ENCODE data around the gene DYNLT4. TPM values are rescaled to one million over a fixed set of nuclear protein-coding genes. Genes with fewer than 3 reads are reported as not detected.
"Not testable (repeated sequence)": the region's sequence is repeated elsewhere in the genome, so short reads cannot be mapped to it uniquely, and the experiment has no call there.

DYNLT4 gene
- total RNA-seq, 2 experiments from 2014 or later: 0.62 to 0.67 TPM

DNA sequence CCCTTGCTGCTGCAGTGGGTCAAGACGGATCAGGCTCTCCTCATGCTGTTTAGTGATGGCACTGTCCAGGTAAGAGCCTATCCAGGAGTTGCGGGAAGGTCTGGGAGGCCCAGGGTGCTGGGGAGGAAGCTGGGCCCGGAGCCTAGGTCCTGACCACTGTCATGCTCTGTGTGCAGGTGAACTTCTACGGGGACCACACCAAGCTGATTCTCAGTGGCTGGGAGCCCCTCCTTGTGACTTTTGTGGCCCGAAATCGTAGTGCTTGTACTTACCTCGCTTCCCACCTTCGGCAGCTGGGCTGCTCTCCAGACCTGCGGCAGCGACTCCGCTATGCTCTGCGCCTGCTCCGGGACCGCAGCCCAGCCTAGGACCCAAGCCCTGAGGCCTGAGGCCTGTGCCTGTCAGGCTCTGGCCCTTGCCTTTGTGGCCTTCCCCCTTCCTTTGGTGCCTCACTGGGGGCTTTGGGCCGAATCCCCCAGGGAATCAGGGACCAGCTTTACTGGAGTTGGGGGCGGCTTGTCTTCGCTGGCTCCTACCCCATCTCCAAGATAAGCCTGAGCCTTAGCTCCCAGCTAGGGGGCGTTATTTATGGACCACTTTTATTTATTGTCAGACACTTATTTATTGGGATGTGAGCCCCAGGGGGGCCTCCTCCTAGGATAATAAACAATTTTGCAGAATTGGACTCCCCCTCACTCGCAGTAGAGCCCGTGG is 1.7 kb downstream of the DYNLT4 start:
- peak overlapping the region; percentile 91 for H3K27ac Mint-ChIP-seq
- no peak for DNase-seq

DNA sequence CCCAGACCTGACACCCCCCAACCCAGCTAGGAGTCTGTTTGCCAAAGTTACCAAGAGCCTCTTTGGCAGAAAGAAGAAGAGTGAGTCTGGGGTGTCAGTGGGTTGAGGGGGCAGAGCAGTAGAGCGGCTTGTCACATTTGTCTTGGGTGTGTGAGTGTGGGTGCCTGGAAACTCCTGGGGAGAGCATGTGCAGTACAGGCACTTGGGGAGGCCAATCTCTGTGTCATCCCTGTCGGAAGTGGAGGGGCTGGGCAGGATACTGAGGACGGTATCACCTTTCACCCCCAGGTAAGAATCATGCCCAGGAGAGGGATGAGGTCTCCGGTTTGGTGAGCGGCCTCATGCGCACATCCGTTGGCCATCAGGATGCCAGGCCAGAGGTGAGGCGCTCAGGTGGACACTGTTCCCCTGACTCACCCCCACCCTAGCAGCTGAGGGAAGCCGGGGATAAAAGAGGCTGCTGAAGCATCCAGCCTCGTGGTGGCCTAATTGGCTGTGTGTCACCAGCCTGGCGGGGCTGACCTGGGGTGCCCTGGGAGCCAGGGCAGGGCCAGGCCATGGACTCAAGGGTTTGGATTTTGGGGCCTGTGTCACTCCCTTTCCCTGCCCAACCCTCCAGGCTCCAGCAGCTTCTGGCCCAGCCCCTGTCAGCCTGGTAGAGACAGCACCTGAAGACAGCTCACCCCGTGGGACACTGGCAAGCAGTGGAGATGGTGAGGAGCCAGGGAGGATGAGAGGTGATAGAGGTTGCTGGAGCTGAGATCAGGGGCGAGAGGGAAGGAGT is 3.6 kb downstream of the DYNLT4 start:
- intact Hi-C loops (cut with micrococcal nuclease): loop anchor here (10.0 kb wide), 1 partner anchor 781 kb away; the partner anchor contains the start of gene NASP
- H3K9me3 Mint-ChIP-seq: no peaks in the 10 kb centered on the region
- peak overlapping the region; percentile 91 for H3K27ac Mint-ChIP-seq
- peaks cover 54% of the 10 kb centered on the region for H3K36me3 Mint-ChIP-seq (ENCODE audit: low read depth)
- CTCF ChIA-PET: interaction anchor here (0.6 kb wide), 2 partner anchors 16 to 689 kb away, joined by 3 to 4 read pairs; no protein-coding TSS in a partner anchor
- DNase-seq: no peak
- H3K4me1 Mint-ChIP-seq (ENCODE audit: low read depth): peaks cover 65% of the 10 kb centered on the region
- H3K4me3 Mint-ChIP-seq: peak overlapping the region; percentile 81
- no peaks in the 10 kb centered on the region for H3K27me3 Mint-ChIP-seq (ENCODE audit: low read depth)

More for the DNA sequence above, 1.7 kb downstream of the DYNLT4 start:
- peaks cover 81% of the 10 kb centered on the region for H3K4me1 Mint-ChIP-seq (ENCODE audit: low read depth)
- no peaks in the 10 kb centered on the region for H3K9me3 Mint-ChIP-seq
- no peaks in the 10 kb centered on the region for H3K27me3 Mint-ChIP-seq (ENCODE audit: low read depth)
- peaks cover 58% of the 10 kb centered on the region for H3K36me3 Mint-ChIP-seq (ENCODE audit: low read depth)
- CTCF ChIA-PET: interaction anchor here (0.5 to 1.0 kb wide), 3 partner anchors 9 to 73 kb away, joined by 3 to 4 read pairs (median 3); no protein-coding TSS in a partner anchor
- no peak overlapping the region for H3K4me3 Mint-ChIP-seq
- intact Hi-C loops (cut with micrococcal nuclease): loop anchor here (2.0 to 10.0 kb wide), 2 partner anchors 779 to 881 kb away; partner anchors contain the start of genes GPBP1L1 and NASP

DNA sequence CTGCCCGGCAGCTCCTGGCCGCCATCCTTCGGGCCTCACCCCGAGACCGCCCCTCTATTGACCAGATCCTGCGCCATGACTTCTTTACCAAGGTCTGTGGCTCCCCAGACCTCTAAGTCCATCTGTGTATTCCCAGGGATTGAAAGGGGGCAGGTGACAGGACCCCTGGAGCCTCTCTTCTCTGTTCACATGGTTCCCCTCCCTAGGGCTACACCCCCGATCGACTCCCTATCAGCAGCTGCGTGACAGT is 4.2 kb downstream of the DYNLT4 start:
- no peak for DNase-seq
- Mint-ChIP-seq H3K27ac (peak overlapping the region; percentile 91), H3K9me3 (no peaks in the 10 kb centered on the region), H3K27me3 (ENCODE audit: low read depth) (no peaks in the 10 kb centered on the region), H3K4me3 (peak overlapping the region; percentile 81), H3K4me1 (ENCODE audit: low read depth) (peaks cover 61% of the 10 kb centered on the region), H3K36me3 (ENCODE audit: low read depth) (peaks cover 52% of the 10 kb centered on the region)
- intact Hi-C loops (cut with micrococcal nuclease): loop anchor here (10.0 kb wide), 1 partner anchor 782 kb away; the partner anchor contains the start of gene NASP
- CTCF ChIA-PET: interaction anchor here (0.6 kb wide), 1 partner anchor 16 kb away, joined by 4 read pairs; no protein-coding TSS in a partner anchor

DNA sequence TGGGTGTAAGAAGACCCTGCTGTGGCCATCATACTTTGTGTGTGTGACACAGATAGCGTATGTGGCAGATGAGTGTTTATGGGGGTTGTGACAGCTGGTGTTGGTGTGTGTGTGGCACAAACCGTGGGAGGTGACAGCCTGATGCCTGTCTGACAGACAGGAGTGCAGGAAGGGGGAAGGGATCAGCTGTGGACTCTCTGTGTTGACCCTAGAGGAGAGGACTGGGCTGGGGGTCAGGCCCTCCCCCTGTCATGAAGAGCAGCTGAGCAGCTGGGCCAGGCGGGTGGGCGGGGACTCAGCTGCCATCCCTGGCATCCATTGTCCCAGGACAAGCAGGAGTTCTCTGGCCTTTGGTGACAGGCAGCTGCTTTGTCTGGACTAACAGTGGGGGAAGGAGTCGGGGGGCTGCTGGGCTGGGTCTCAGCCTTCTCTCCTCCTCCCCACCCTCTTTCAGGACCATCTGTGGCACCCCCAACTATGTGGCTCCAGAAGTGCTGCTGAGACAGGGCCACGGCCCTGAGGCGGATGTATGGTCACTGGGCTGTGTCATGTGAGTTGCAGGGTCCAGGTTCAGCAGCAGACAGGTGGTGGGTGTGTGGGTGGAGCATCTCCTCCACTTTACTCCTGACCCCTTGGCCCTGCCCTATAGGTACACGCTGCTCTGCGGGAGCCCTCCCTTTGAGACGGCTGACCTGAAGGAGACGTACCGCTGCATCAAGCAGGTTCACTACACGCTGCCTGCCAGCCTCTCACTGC is 4.7 kb downstream of the DYNLT4 start:
- CTCF ChIA-PET: no interaction called here
- Mint-ChIP-seq H3K27ac (peak overlapping the region; percentile 91), H3K4me1 (ENCODE audit: low read depth) (peaks cover 56% of the 10 kb centered on the region), H3K36me3 (ENCODE audit: low read depth) (peaks cover 52% of the 10 kb centered on the region), H3K9me3 (no peaks in the 10 kb centered on the region), H3K27me3 (ENCODE audit: low read depth) (no peaks in the 10 kb centered on the region), H3K4me3 (peak overlapping the region; percentile 81)
- intact Hi-C loops (cut with micrococcal nuclease): loop anchor here (10.0 kb wide), 1 partner anchor 782 kb away; the partner anchor contains the start of gene NASP
- peak; percentile 32 for DNase-seq

GRCh38 chr1:44801491-44802305 is 5.5 kb downstream of the DYNLT4 start:
- intact Hi-C loops (cut with micrococcal nuclease): loop anchor here (1.0 to 10.0 kb wide), 6 partner anchors 8 to 783 kb away; partner anchors contain the start of genes NASP, RNU5D-1 and TESK2
- Mint-ChIP-seq H3K4me3 (peak overlapping the region; percentile 81), H3K9me3 (no peaks in the 10 kb centered on the region), H3K27ac (peak overlapping the region; percentile 91), H3K27me3 (ENCODE audit: low read depth) (no peaks in the 10 kb centered on the region), H3K4me1 (ENCODE audit: low read depth) (peaks cover 48% of the 10 kb centered on the region), H3K36me3 (ENCODE audit: low read depth) (peaks cover 47% of the 10 kb centered on the region)
- peak; percentile 49 for DNase-seq
- CTCF ChIA-PET: interaction anchor here (2.0 to 5.0 kb wide), 2 partner anchors 7 to 18 kb away, joined by 15 to 41 read pairs; partner anchors contain the start of gene BTBD19

DNA sequence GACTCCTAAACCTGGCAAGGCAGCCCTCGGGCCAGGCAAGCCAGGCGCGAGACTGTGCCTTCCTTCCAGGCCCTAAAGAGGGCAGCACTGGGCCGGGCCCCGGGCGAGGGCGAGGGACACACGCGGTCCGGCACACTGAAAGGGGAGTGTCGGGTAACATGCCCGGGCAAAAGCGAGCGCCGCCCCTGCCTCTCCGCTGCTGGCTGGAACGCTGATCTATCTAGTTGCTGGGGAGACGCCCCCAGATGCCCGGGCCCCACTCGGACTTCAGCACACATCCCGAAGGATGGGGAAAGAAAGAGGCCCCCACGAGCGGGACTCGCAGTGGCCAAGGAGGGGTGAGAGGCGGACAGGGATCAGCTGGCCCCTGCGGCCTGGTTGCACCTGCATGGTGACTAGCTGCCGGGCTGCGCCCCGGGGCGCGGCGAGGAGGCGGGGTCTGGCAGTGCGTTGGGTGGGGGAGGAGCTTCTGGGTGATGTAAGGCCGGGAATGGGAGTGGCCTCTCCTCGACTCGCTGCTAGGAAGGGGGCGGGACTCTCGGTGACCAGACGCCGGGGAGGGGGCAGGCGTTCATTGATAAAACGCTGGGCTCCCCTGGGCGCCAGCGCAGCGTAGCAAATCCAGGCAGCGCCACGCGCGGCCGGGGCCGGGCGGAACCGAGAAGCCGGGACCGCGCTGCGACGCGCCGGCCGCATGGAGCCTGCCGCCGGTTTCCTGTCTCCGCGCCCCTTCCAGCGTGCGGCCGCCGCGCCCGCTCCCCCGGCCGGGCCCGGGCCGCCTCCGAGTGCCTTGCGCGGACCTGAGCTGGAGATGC is 7.2 kb downstream of the DYNLT4 start, which contains the start of gene PLK3:
Gene PLK3 (plus strand): TSS at position 608 of the 815 bp plus-strand sequence. CDS start 87 bp downstream, at position 695.
- CTCF ChIA-PET: interaction anchor here (0.8 to 5.0 kb wide), 11 partner anchors 9 to 540 kb away, joined by 3 to 41 read pairs (median 4); partner anchors contain the start of genes BTBD19, HECTD3, MUTYH and TOE1
- intact Hi-C loops (cut with micrococcal nuclease): loop anchor here (2.0 to 10.0 kb wide), 6 partner anchors 15 to 785 kb away; partner anchors contain the start of genes NASP, RNU5D-1 and TESK2
- Mint-ChIP-seq H3K36me3 (ENCODE audit: low read depth) (peaks cover 39% of the 10 kb centered on the region), H3K9me3 (no peaks in the 10 kb centered on the region), H3K27ac (peak within 1 kb of the TSS; percentile 100), H3K4me3 (peak within 1 kb of the TSS; percentile 81), H3K27me3 (ENCODE audit: low read depth) (no peaks in the 10 kb centered on the region), H3K4me1 (ENCODE audit: low read depth) (peaks cover 36% of the 10 kb centered on the region)
- DNase-seq: peak; percentile 99

- Mint-ChIP-seq H3K27me3 (ENCODE audit: low read depth) (no peaks in the 10 kb centered on the region), H3K9me3 (no peaks in the 10 kb centered on the region)
- DNase-seq: no peak
These were observed 8.4 kb downstream of the DYNLT4 start for GRCh38 chr1:44798481-44799365.

GRCh38 chr1:44797886-44798285 is 9.3 kb downstream of the DYNLT4 start:
- H3K36me3 Mint-ChIP-seq (ENCODE audit: low read depth): peaks cover 21% of the 10 kb centered on the region
- DNase-seq; H3K9me3 Mint-ChIP-seq; H3K27me3 Mint-ChIP-seq (ENCODE audit: low read depth); H3K4me3 Mint-ChIP-seq: not testable (repeated sequence)
- CTCF ChIA-PET: interaction anchor here (0.5 to 5.0 kb wide), 4 partner anchors 8 to 54 kb away, joined by 3 to 41 read pairs (median 4); no protein-coding TSS in a partner anchor
- intact Hi-C loops (cut with micrococcal nuclease): loop anchor here (2.0 kb wide), 1 partner anchor 13 kb away; no protein-coding TSS in a partner anchor
- H3K4me1 Mint-ChIP-seq (ENCODE audit: low read depth): peaks cover 16% of the 10 kb centered on the region
- peak overlapping the region; percentile 41 for H3K27ac Mint-ChIP-seq

More at GRCh38 chr1:44798481-44799365, 8.4 kb downstream of the DYNLT4 start:
- CTCF ChIA-PET: interaction anchor here (0.8 to 5.0 kb wide), 5 partner anchors 9 to 69 kb away, joined by 3 to 41 read pairs (median 4); no protein-coding TSS in a partner anchor
- intact Hi-C loops (cut with micrococcal nuclease): loop anchor here (2.0 kb wide), 1 partner anchor 14 kb away; no protein-coding TSS in a partner anchor
- H3K4me3 Mint-ChIP-seq: no peak overlapping the region
- peak overlapping the region; percentile 100 for H3K27ac Mint-ChIP-seq
- H3K4me1 Mint-ChIP-seq (ENCODE audit: low read depth): peaks cover 24% of the 10 kb centered on the region
- H3K36me3 Mint-ChIP-seq (ENCODE audit: low read depth): peaks cover 28% of the 10 kb centered on the region

- intact Hi-C loops (cut with micrococcal nuclease): no loop called here
- Mint-ChIP-seq H3K27ac (no peak overlapping the region), H3K27me3 (ENCODE audit: low read depth) (no peaks in the 10 kb centered on the region), H3K4me3 (no peak overlapping the region), H3K9me3 (no peaks in the 10 kb centered on the region), H3K36me3 (ENCODE audit: low read depth) (no peaks in the 10 kb centered on the region), H3K4me1 (ENCODE audit: low read depth) (no peaks in the 10 kb centered on the region)
- DNase-seq: peak; percentile 3
- CTCF ChIA-PET: interaction anchor here (0.6 to 1.3 kb wide), 8 partner anchors 14 to 545 kb away, joined by 3 to 5 read pairs (median 4); partner anchors contain the start of gene DYNLT4
These were observed 14.2 kb downstream of the DYNLT4 start for GRCh38 chr1:44792736-44793502.

Measured in activated naive CD4-positive, alpha-beta T cell treated with anti-CD3 and anti-CD28 coated beads for 36 hours (primary cell).